Suppressor macrophage treated with lipopolysaccharide for 4 hours (primary cell): ENCODE measurements around the gene CUL4B.
"Not testable (repeated sequence)": the region's sequence is repeated elsewhere in the genome, so short reads cannot be mapped to it uniquely, and the experiment has no call there.

Experiments
- DNase-seq: peaks from one replicate; pipeline ENCODE4 v3.0.0-alpha.2; 2020

CUL4B gene

GRCh38 chrX:120560842-120561633 is at the start of gene CUL4B:
CUL4B (minus strand) TSS chrX:120560962; CDS start chrX:120560638, 324 bp downstream.
- peak; percentile 94 for DNase-seq

GRCh38 chrX:120604361-120604782 is 43.6 kb upstream of the CUL4B start:
- peak; percentile 55 for DNase-seq

GRCh38 chrX:120603707-120604360 is 43.1 kb upstream of the CUL4B start, which contains the start of gene MCTS1:
MCTS1 (plus strand) TSS chrX:120604101; CDS start chrX:120604237, 136 bp downstream.
- peak; percentile 88 for DNase-seq

GRCh38 chrX:120585702-120586101 is 24.9 kb upstream of the CUL4B start:
- DNase-seq = no peak

- no peak for DNase-seq
Observed at GRCh38 chrX:120575379-120576114, 14.8 kb upstream of the CUL4B start.

- DNase-seq = not testable (repeated sequence)
Observed at GRCh38 chrX:120573806-120574205, 13.0 kb upstream of the CUL4B start.

GRCh38 chrX:120570011-120570600 is 9.3 kb upstream of the CUL4B start:
- DNase-seq = no peak

GRCh38 chrX:120568609-120569008 is 7.8 kb upstream of the CUL4B start:
- no peak for DNase-seq

GRCh38 chrX:120568035-120568434 is 7.3 kb upstream of the CUL4B start:
- DNase-seq = no peak

GRCh38 chrX:120566817-120567216 is 6.1 kb upstream of the CUL4B start:
- DNase-seq = no peak

GRCh38 chrX:120564925-120565324 is 4.2 kb upstream of the CUL4B start:
- DNase-seq = peak; percentile 29

- peak; percentile 19 for DNase-seq
Observed at GRCh38 chrX:120562569-120562926, 1.8 kb upstream of the CUL4B start.

- DNase-seq = peak; percentile 15
Observed at GRCh38 chrX:120561634-120562568, 1.1 kb upstream of the CUL4B start.

- peak; percentile 40 for DNase-seq
Observed at GRCh38 chrX:120560405-120560841, 339 bp downstream of the CUL4B start.

- peak; percentile 2 for DNase-seq
Observed at GRCh38 chrX:120559804-120560203, 958 bp downstream of the CUL4B start.

GRCh38 chrX:120556251-120556650 is 4.5 kb downstream of the CUL4B start:
- no peak for DNase-seq

- DNase-seq = peak; percentile 35
Observed at GRCh38 chrX:120549483-120550452, 11.0 kb downstream of the CUL4B start.

GRCh38 chrX:120536061-120536460 is 24.7 kb downstream of the CUL4B start:
- DNase-seq = peak; percentile 35

GRCh38 chrX:120534413-120535205 is 26.2 kb downstream of the CUL4B start:
- no peak for DNase-seq

- DNase-seq = no peak
Observed at GRCh38 chrX:120522820-120523219, 37.9 kb downstream of the CUL4B start.
